Activated CD4-positive, alpha-beta T cell treated with anti-CD3 and anti-CD28 coated beads, Interleukin-2, amount 10 ng/mL, durations not matched to agents 24 days and 14 days (primary cell): ENCODE data around the gene TMED10. TPM values are rescaled to one million over a fixed set of nuclear protein-coding genes. Genes with fewer than 3 reads are reported as not detected.

ENCODE experiments used
- DNase-seq: peaks from one replicate; pipeline ENCODE4 v3.0.0; 2022
- H3K27ac Mint-ChIP-seq: one replicate; pipeline ENCODE4 v1.8.0; 2022; ENCODE audit warnings: mild to moderate bottlenecking, mixed read lengths
- H3K27me3 Mint-ChIP-seq: one replicate; pipeline ENCODE4 v1.8.0; 2022; ENCODE audit warnings: mixed read lengths
- H3K36me3 Mint-ChIP-seq: one replicate; pipeline ENCODE4 v1.8.0; 2022; ENCODE audit warnings: low read depth, mild to moderate bottlenecking, mixed read lengths
- H3K4me1 Mint-ChIP-seq: one replicate; pipeline ENCODE4 v1.8.0; 2021; ENCODE audit warnings: mixed read lengths
- H3K4me3 Mint-ChIP-seq: one replicate; pipeline ENCODE4 v1.8.0; 2022; ENCODE audit warnings: mild to moderate bottlenecking, moderate library complexity, mixed read lengths
- H3K9me3 Mint-ChIP-seq: one replicate; pipeline ENCODE4 v1.8.0; 2021; ENCODE audit warnings: mixed read lengths
- intact Hi-C: fragments of 100-400 bp; cut with micrococcal nuclease; formaldehyde crosslinking; loops from one replicate; pipeline ENCODE4 v1.15.1; 2023
- total RNA-seq: library from RNA; stranded (reverse); gene quantifications from 2 replicates; pipeline ENCODE4 v1.2.3, GENCODE V29; 2022

Gene TMED10
- total RNA-seq, 1 donor from 2014 or later = 192 TPM

DNA sequence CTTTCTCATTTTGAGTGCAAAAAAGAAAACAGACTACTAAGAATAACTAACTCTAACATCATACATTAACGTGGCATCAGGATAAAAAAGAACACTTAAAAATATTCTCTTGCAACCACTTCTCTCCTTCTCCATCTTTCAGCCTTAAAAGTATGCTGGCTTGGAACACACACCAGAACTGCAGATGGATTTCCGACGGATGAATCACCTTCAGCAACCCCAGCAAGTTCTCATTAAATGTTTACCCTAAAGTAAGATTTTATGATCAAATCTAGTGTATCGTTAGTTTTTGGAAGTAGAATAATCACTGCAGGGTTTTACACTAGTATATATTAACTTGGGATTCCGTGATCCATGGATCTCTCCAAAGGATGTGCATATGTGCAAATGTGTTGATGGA lies 50.8 kb downstream of the TMED10 start:
- H3K27me3 Mint-ChIP-seq = no peaks in the 10 kb centered on the region
- H3K4me3 Mint-ChIP-seq = peak overlapping the region; percentile 97
- peaks cover 31% of the 10 kb centered on the region for H3K36me3 Mint-ChIP-seq
- no peaks in the 10 kb centered on the region for H3K9me3 Mint-ChIP-seq
- H3K27ac Mint-ChIP-seq = peak overlapping the region; percentile 98
- H3K4me1 Mint-ChIP-seq = peaks cover 37% of the 10 kb centered on the region
- DNase-seq = no peak
- intact Hi-C loops = loop anchor here (2.0 to 10.0 kb wide), 4 partner anchors 61 to 1029 kb away; partner anchors contain the start of genes ACYP1, ERG28, GPATCH2L and TTLL5

DNA sequence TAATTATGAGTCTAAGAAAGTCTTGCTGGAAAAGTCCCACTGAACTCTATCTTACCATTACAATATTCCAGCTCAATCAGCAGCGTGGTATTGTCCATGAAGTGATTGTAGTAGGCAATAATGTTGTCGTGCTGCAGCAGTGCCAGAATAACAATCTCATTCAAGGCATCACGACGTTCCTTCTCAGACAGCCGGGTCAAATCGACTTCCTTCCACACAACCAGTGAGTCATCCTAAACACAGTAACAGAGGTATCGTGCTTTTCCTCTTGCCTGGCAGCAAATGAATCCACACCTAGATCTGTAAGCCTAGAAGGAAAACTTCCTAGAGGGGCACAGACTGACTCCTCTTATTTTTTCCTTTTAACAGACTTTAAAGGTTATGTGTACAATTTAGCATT lies 52.4 kb downstream of the TMED10 start:
- Mint-ChIP-seq H3K9me3 (no peaks in the 10 kb centered on the region), H3K4me1 (peaks cover 42% of the 10 kb centered on the region), H3K27ac (peak overlapping the region; percentile 79), H3K27me3 (no peaks in the 10 kb centered on the region), H3K36me3 (peaks cover 44% of the 10 kb centered on the region), H3K4me3 (peak overlapping the region; percentile 51)
- intact Hi-C loops = loop anchor here (5.0 to 10.0 kb wide), 2 partner anchors 398 to 1031 kb away; partner anchors contain the start of genes BATF and GPATCH2L
- peak; percentile 72 for DNase-seq

DNA sequence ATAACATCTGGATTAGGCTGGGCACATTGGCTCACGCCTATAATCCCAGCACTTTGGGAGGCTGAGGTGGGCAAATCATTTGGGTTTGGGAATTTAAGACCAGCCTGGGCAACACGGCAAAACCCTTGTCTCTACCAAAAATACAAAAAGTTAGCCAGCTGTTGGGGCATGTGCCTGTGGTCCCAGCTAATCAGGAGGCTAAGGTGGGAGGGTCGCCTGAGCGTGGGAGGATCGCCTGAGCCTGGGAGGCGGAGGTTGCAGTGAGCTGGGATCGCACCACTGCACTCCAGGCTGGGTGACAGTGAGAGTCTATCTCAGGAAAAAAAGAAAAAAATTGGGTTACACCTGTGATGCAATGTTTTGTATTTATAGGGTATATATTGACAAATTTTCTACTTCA lies 54.9 kb downstream of the TMED10 start:
- no peak overlapping the region for H3K4me3 Mint-ChIP-seq
- H3K4me1 Mint-ChIP-seq = peaks cover 36% of the 10 kb centered on the region
- H3K36me3 Mint-ChIP-seq = peaks cover 53% of the 10 kb centered on the region
- DNase-seq = no peak
- no peak overlapping the region for H3K27ac Mint-ChIP-seq
- no peaks in the 10 kb centered on the region for H3K9me3 Mint-ChIP-seq
- intact Hi-C loops = loop anchor here (5.0 to 10.0 kb wide), 2 partner anchors 401 to 1033 kb away; partner anchors contain the start of genes BATF and GPATCH2L
- no peaks in the 10 kb centered on the region for H3K27me3 Mint-ChIP-seq

DNA sequence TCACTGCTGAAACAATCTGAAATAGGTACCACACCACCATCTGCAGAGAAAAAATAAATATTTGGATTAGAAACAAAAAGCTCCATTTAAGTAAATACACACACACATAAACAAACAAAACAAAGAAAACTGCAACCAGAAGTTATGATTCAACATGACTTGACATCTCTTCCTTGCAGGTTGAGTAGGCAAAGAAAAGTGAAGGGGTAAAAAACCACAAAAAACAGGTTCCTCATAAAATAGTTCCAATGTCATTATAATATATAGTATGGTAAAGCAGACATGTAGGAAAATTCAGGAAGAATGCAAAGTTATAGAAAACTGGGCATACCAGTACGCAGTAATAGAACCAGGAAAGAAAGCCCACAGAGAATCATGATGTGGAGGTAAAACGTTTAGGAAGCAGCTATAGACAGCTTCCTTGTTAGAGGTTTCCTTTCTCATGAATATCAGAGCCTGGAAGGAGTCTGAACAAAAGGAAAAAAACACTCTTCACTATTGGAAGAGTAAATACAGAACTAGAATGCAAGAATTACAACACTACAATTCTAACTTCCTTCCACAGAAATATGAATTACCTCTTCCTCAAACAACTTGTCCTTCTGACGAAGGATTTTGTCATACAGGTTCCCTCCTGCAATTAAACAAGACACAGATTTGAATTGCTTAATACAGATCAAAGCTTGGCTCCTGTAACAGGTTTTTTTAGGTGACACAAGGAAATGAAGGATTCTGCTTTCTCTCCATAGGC lies 55.7 kb downstream of the TMED10 start:
- intact Hi-C loops = loop anchor here (5.0 to 10.0 kb wide), 2 partner anchors 402 to 1034 kb away; partner anchors contain the start of genes BATF and GPATCH2L
- Mint-ChIP-seq H3K4me1 (peaks cover 30% of the 10 kb centered on the region), H3K27ac (peak overlapping the region; percentile 3), H3K9me3 (no peaks in the 10 kb centered on the region), H3K36me3 (peaks cover 54% of the 10 kb centered on the region), H3K27me3 (no peaks in the 10 kb centered on the region), H3K4me3 (no peak overlapping the region)
- no peak for DNase-seq

DNA sequence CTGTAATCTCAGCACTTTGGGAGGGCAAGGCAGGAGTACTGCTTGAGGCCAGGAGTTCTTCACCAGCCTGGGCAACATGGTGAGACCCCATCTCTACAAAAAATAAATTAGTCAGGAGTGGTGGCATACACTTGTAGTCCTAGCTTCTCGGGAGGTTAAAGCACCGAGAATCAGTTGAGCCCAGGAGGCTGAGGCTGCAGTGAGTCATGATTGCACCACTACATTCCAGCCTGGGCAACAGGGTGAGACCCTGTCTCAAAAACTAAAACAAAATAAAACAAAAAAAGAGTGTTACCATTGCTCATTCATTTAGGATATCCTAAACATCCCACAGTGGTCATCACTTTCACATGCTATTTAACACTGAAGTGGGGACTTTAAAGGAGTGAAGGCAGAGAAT lies 57.4 kb downstream of the TMED10 start:
- intact Hi-C loops = no loop called here
- H3K27me3 Mint-ChIP-seq = no peaks in the 10 kb centered on the region
- H3K9me3 Mint-ChIP-seq = no peaks in the 10 kb centered on the region
- peaks cover 57% of the 10 kb centered on the region for H3K36me3 Mint-ChIP-seq
- no peak overlapping the region for H3K4me3 Mint-ChIP-seq
- peaks cover 23% of the 10 kb centered on the region for H3K4me1 Mint-ChIP-seq
- no peak overlapping the region for H3K27ac Mint-ChIP-seq
- DNase-seq = no peak

DNA sequence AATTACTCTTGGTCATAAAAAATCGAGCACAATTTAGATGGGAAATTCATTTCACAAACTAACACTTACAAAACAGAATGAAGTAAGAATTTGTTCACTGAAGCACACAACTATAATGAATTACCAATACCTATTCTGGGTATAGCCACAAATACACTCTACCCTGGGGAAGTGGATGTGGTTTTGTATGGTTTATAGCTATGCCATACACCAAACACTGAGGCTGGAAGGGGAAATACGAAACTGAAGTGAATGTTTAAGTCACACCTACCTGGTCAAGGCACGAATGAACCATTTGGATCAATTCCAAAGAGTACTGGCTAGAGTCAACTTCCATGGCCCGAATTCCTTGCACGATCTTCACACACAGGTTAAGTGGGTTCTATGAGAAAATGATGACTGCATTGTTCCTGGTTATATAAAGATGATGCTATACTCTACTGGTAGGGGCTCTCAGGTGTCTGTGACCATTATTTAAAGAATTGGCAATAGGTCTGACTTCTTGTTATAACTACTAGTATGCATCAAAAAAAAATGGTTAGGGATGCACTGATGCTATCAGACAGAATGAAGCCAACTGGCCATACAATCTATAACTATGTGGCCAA lies 62.4 kb downstream of the TMED10 start:
- no peaks in the 10 kb centered on the region for H3K27me3 Mint-ChIP-seq
- peaks cover 15% of the 10 kb centered on the region for H3K4me1 Mint-ChIP-seq
- intact Hi-C loops = no loop called here
- DNase-seq = peak; percentile 65
- no peak overlapping the region for H3K27ac Mint-ChIP-seq
- H3K4me3 Mint-ChIP-seq = no peak overlapping the region
- no peaks in the 10 kb centered on the region for H3K9me3 Mint-ChIP-seq
- peaks cover 73% of the 10 kb centered on the region for H3K36me3 Mint-ChIP-seq

DNA sequence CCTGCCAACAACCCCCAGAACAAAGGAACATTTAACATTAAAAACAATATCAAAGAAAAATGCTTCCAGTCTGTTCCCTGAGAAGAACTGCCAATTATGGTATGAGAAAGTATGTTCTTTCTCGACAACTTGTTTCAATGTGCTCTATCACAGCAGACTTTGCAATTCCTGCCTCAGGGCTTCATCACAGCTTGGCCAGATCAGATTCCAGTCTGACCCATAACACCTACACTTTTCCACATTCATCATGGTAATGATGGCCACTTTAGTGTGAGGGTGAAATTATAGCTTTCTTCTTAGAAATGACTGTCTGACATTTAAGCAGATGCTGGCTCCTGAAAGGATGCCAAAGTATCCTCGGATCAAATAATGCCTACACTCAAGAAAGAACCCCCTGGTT lies 66.5 kb downstream of the TMED10 start:
- H3K27ac Mint-ChIP-seq = no peak overlapping the region
- no peak for DNase-seq
- H3K9me3 Mint-ChIP-seq = no peaks in the 10 kb centered on the region
- peaks cover 70% of the 10 kb centered on the region for H3K36me3 Mint-ChIP-seq
- H3K4me3 Mint-ChIP-seq = no peak overlapping the region
- no peaks in the 10 kb centered on the region for H3K27me3 Mint-ChIP-seq
- peaks cover 13% of the 10 kb centered on the region for H3K4me1 Mint-ChIP-seq
- intact Hi-C loops = no loop called here

DNA sequence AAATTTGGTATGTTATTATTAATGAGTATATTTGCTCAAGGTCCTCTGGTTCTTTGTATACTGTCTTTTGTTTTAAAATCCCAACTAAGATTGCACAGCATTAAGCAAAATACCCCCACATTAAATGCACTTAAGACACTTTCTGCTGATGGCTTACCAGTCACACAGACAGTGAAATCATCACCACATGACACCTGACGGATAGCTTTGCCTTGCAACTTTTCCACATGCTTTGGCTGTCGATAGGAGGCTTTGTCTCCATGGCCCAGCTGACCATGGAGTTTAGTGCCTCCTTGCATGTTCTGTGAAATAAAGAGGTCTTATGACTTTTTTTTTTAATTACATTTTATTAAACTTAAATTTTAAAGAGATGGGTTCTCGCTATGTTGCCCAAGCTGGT lies 69.2 kb downstream of the TMED10 start:
- Mint-ChIP-seq H3K27ac (no peak overlapping the region), H3K36me3 (peaks cover 65% of the 10 kb centered on the region), H3K9me3 (no peaks in the 10 kb centered on the region), H3K4me3 (no peak overlapping the region), H3K27me3 (no peaks in the 10 kb centered on the region), H3K4me1 (peaks cover under 1% of the 10 kb centered on the region)
- no peak for DNase-seq
- intact Hi-C loops = no loop called here

- no peak for DNase-seq
- no peak overlapping the region for H3K4me3 Mint-ChIP-seq
- H3K4me1 Mint-ChIP-seq = no peaks in the 10 kb centered on the region
- H3K27ac Mint-ChIP-seq = no peak overlapping the region
- no peaks in the 10 kb centered on the region for H3K9me3 Mint-ChIP-seq
- no peaks in the 10 kb centered on the region for H3K27me3 Mint-ChIP-seq
- peaks cover 56% of the 10 kb centered on the region for H3K36me3 Mint-ChIP-seq
- intact Hi-C loops = no loop called here
Observed at GRCh38 chr14:75101491-75101890, 74.9 kb downstream of the TMED10 start.

DNA sequence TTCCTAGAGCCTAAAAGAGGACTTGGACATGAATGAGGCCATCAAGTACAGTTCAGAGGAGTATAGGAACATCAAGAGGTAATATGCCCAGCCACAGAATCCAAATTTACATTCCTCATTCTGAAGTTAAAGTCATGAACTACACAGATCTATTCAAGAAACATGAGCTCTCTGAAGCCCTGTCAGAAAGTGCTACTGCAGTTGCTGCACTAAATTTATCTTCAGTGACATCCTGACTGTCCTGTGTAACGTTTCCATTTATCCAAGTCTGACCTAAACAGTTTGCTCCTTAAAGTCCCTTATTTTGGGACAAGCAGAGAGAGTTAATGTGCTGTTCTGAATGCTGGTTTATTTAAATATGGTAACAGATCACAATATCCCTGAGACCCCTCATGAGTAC lies 77.7 kb downstream of the TMED10 start:
- intact Hi-C loops = no loop called here
- Mint-ChIP-seq H3K27ac (no peak overlapping the region), H3K4me3 (no peak overlapping the region), H3K4me1 (no peaks in the 10 kb centered on the region), H3K9me3 (no peaks in the 10 kb centered on the region), H3K27me3 (no peaks in the 10 kb centered on the region), H3K36me3 (peaks cover 53% of the 10 kb centered on the region)
- no peak for DNase-seq

GRCh38 chr14:75098212-75098611 lies 78.2 kb downstream of the TMED10 start:
- Mint-ChIP-seq H3K9me3 (no peaks in the 10 kb centered on the region), H3K27me3 (no peaks in the 10 kb centered on the region), H3K36me3 (peaks cover 52% of the 10 kb centered on the region), H3K27ac (no peak overlapping the region), H3K4me3 (no peak overlapping the region), H3K4me1 (no peaks in the 10 kb centered on the region)
- intact Hi-C loops = no loop called here
- no peak for DNase-seq

- DNase-seq = no peak
- no peaks in the 10 kb centered on the region for H3K9me3 Mint-ChIP-seq
- intact Hi-C loops = no loop called here
- H3K4me3 Mint-ChIP-seq = no peak overlapping the region
- peaks cover 53% of the 10 kb centered on the region for H3K36me3 Mint-ChIP-seq
- H3K27ac Mint-ChIP-seq = no peak overlapping the region
- no peaks in the 10 kb centered on the region for H3K4me1 Mint-ChIP-seq
- no peaks in the 10 kb centered on the region for H3K27me3 Mint-ChIP-seq
Observed at GRCh38 chr14:75096959-75097358, 79.5 kb downstream of the TMED10 start.

DNA sequence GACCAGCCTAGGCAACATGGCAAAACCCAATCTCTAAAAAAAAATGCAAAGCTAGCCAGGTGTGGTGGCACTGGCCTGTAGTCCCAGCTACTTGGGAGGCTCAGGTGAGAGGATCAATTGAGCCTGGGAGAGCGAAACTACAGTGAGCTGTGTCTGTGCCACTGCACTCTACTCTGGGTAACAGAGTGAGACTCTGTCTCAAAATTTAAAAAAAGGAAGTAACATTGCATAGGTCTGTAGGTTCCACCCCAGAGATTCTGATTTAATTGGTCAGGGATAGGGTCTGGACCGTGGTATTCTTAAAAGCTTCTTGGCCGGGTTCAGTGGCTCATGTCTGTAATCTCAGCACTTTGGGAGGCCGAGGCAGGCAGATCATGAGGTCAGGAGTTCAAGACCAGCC lies 80.7 kb downstream of the TMED10 start:
- Mint-ChIP-seq H3K36me3 (peaks cover 54% of the 10 kb centered on the region), H3K27ac (no peak overlapping the region), H3K4me1 (no peaks in the 10 kb centered on the region)

GRCh38 chr14:75094896-75095295 lies 81.5 kb downstream of the TMED10 start:
- no peak overlapping the region for H3K27ac Mint-ChIP-seq
- peaks cover 51% of the 10 kb centered on the region for H3K36me3 Mint-ChIP-seq
- intact Hi-C loops = no loop called here
- H3K27me3 Mint-ChIP-seq = no peaks in the 10 kb centered on the region
- DNase-seq = no peak
- no peaks in the 10 kb centered on the region for H3K9me3 Mint-ChIP-seq
- H3K4me1 Mint-ChIP-seq = no peaks in the 10 kb centered on the region
- no peak overlapping the region for H3K4me3 Mint-ChIP-seq

More for the DNA sequence above, 80.7 kb downstream of the TMED10 start:
- intact Hi-C loops = no loop called here
- Mint-ChIP-seq H3K9me3 (no peaks in the 10 kb centered on the region), H3K27me3 (no peaks in the 10 kb centered on the region), H3K4me3 (no peak overlapping the region)
- DNase-seq = no peak
